SU-DHL-6 (cell line): Measurements from ENCODE around the gene RIBC1.

Experiments
- H2AFZ ChIP-seq: fragments of 200-600 bp; sonication (generic); 2 replicates; pipeline ENCODE4 v1.6.1; 2014; ENCODE audit warnings: low read depth, mild to moderate bottlenecking, moderate library complexity, mixed read lengths, antibody characterized with exemption, low read length; ENCODE audit not compliant: severe bottlenecking
- H3F3A ChIP-seq: fragments of 200-600 bp; shearing (Covaris generic); 2 replicates; pipeline ENCODE4 v1.6.0; 2016; ENCODE audit warnings: antibody characterized with exemption, mild to moderate bottlenecking; ENCODE audit not compliant: insufficient read depth
- H3K27ac ChIP-seq: fragments of 200-600 bp; sonication (generic); 2 replicates; pipeline ENCODE4 v1.5.1; 2016; ENCODE audit warnings: low read depth, mild to moderate bottlenecking, low read length, moderate library complexity, mixed read lengths
- H3K27me3 ChIP-seq: fragments of 200-600 bp; sonication (generic), shearing (Covaris generic); 2 replicates; pipeline ENCODE4 v1.6.0; 2014; ENCODE audit warnings: mild to moderate bottlenecking, low read length
- H3K36me3 ChIP-seq: fragments of 200-600 bp; sonication (generic); 2 replicates; pipeline ENCODE4 v1.6.1; 2014; ENCODE audit warnings: mild to moderate bottlenecking, low read length, mixed read lengths
- H3K4me2 ChIP-seq: fragments of 300-600, 200-600 bp; shearing (Covaris generic), sonication (generic); 2 replicates; pipeline ENCODE4 v1.6.0; 2014; ENCODE audit warnings: low read length, low read depth, mild to moderate bottlenecking; ENCODE audit not compliant: poor library complexity, severe bottlenecking
- H3K4me3 ChIP-seq: fragments of 200-600 bp; sonication (generic); 2 replicates; pipeline ENCODE4 v1.5.1; 2014; ENCODE audit warnings: antibody characterized with exemption, low read length, mild to moderate bottlenecking, mixed read lengths; ENCODE audit not compliant: insufficient read depth, poor library complexity, severe bottlenecking
- H3K79me2 ChIP-seq: fragments of 200-600 bp; sonication (generic); 2 replicates; pipeline ENCODE4 v1.6.1; 2014; ENCODE audit warnings: mild to moderate bottlenecking, low read length, moderate library complexity; ENCODE audit not compliant: insufficient read depth
- H3K9ac ChIP-seq: fragments of 200-600 bp; sonication (generic); 2 replicates; pipeline ENCODE4 v1.7.0; 2014; ENCODE audit warnings: mild to moderate bottlenecking, low read length
- H3K9me2 ChIP-seq: fragments of 200-600 bp; sonication (generic); replicated peaks from 2 replicates; pipeline ENCODE4 v1.6.1; 2014; ENCODE audit warnings: low read length; ENCODE audit not compliant: insufficient read depth
- H3K9me3 ChIP-seq: fragments of 200-600 bp; sonication (generic); 2 replicates; pipeline ENCODE4 v1.6.1; 2014; ENCODE audit warnings: low read length, mixed read lengths; ENCODE audit not compliant: insufficient read depth
- H4K20me1 ChIP-seq: fragments of 200-600 bp; sonication (generic); 2 replicates; pipeline ENCODE4 v1.6.1; 2014; ENCODE audit warnings: low read depth, mild to moderate bottlenecking, antibody characterized with exemption, low read length, moderate library complexity, mixed read lengths
- EZH2phosphoT487 ChIP-seq: fragments of 200-600 bp; sonication (generic), shearing (Covaris generic); conservative IDR thresholded peaks from 2 replicates; pipeline ENCODE4 v1.6.1; 2018; ENCODE audit warnings: mild to moderate bottlenecking, antibody characterized with exemption, low read length, moderate library complexity, mixed read lengths
- TF ChIP-seq, protein P1 (sequence below): fragments of 200-600 bp; sonication (generic); IDR thresholded peaks from one replicate; pipeline ENCODE4 v1.5.1; 2017; ENCODE audit warnings: antibody characterized with exemption, mild to moderate bottlenecking, low read length, moderate library complexity; ENCODE audit not compliant: insufficient read depth, poor library complexity, severe bottlenecking

Gene RIBC1

DNA sequence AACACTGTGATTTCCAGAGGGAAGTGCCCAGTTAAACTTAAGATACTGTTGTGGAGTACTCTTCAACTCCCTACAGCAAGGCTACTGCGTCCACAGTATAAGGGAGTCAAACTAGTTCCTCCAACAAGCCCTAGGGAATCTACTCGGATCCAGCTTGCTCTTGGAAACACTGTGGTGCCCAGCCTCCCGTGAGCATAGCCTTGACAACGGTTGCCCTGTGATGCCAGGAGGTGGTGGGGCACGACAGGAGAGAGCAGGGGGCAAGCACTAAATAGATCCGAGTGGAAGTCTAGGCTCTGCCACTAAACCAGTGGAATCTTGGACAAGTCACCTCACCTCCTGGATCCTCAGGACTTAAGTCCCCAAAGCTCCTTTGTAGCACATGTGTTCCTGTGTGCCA lies 45.8 kb upstream of the RIBC1 start:
- no peak overlapping the region for H3K27ac ChIP-seq
- no peaks in the 10 kb centered on the region for H3K36me3 ChIP-seq
- no peaks in the 10 kb centered on the region for H3K79me2 ChIP-seq
- H3K4me3 ChIP-seq, result no peak overlapping the region
- no peaks in the 10 kb centered on the region for H3F3A ChIP-seq
- H3K9ac ChIP-seq, result no peak overlapping the region
- H2AFZ ChIP-seq, result no peak overlapping the region
- no peaks in the 10 kb centered on the region for H3K9me3 ChIP-seq
- no peaks in the 10 kb centered on the region for H4K20me1 ChIP-seq
- no peak for TF ChIP-seq EZH2phosphoT487
- TF ChIP-seq, protein P1, sequence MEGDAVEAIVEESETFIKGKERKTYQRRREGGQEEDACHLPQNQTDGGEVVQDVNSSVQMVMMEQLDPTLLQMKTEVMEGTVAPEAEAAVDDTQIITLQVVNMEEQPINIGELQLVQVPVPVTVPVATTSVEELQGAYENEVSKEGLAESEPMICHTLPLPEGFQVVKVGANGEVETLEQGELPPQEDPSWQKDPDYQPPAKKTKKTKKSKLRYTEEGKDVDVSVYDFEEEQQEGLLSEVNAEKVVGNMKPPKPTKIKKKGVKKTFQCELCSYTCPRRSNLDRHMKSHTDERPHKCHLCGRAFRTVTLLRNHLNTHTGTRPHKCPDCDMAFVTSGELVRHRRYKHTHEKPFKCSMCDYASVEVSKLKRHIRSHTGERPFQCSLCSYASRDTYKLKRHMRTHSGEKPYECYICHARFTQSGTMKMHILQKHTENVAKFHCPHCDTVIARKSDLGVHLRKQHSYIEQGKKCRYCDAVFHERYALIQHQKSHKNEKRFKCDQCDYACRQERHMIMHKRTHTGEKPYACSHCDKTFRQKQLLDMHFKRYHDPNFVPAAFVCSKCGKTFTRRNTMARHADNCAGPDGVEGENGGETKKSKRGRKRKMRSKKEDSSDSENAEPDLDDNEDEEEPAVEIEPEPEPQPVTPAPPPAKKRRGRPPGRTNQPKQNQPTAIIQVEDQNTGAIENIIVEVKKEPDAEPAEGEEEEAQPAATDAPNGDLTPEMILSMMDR, result no peak
- no peaks in the 10 kb centered on the region for H3K9me2 ChIP-seq
- no peak overlapping the region for H3K4me2 ChIP-seq
- no peaks in the 10 kb centered on the region for H3K27me3 ChIP-seq

DNA sequence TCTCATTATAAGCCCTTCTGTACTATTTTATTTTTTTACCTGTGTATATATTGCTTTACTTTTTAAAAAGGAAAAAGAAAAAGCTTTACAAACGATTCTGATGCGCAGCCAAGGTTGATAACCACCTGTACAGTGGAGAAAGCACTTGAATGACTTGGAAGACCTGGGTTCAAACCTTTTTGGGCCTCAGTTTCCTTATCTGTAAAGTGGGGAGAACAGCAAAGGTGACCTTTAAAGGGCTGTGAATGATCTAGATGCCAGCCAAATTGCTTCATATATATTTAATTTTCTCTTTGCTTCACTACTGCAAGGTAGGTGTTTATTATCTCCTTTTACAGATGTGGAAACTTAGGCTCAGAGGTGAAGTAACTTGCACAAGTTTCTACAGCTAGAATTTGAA lies 45.2 kb upstream of the RIBC1 start:
- TF ChIP-seq, protein P1, result no peak
- TF ChIP-seq EZH2phosphoT487, result no peak
- Histone ChIP-seq H3K4me2 (no peak overlapping the region), H3K27ac (no peak overlapping the region), H3F3A (no peaks in the 10 kb centered on the region), H4K20me1 (no peaks in the 10 kb centered on the region), H2AFZ (no peak overlapping the region), H3K9ac (no peak overlapping the region), H3K27me3 (no peaks in the 10 kb centered on the region), H3K9me3 (no peaks in the 10 kb centered on the region), H3K79me2 (no peaks in the 10 kb centered on the region), H3K4me3 (no peak overlapping the region), H3K36me3 (no peaks in the 10 kb centered on the region), H3K9me2 (no peaks in the 10 kb centered on the region)

DNA sequence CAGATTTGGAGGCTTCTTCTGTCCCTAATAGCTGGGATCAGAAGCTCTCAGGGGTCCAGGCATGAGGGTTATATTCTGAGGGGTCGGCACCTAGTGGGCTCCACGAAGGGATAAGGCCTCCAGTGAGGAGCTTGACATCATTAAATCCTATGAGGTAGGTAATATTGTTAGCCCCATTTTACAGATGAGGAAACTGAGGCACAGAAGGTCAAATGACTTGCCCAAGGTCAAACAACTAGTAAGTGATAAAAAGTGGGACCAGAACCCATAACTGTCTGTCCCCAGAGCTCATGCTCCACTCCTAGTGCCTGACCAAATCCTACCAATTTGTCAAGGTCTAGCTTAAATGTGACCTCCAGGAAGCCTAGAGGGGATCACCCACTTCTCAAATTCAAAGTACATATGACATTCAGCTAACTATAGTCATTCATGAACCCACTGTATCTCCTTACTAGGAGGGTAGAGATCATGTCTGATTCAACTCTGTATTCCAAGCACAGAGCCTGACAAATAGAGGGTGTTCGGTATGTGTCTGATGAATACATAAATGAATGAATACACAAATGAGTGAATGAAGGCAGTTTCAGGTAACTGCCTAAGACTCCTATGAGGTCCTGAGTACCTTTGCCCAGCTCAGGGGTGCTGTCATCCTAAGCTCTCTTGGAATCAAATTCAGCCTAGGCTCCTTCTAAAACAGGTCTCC lies 43.5 kb upstream of the RIBC1 start:
- Histone ChIP-seq H3K9me3 (no peaks in the 10 kb centered on the region), H3K9ac (no peak overlapping the region), H3F3A (no peaks in the 10 kb centered on the region), H2AFZ (no peak overlapping the region), H3K36me3 (no peaks in the 10 kb centered on the region), H3K27ac (no peak overlapping the region), H3K4me3 (no peak overlapping the region), H3K4me2 (no peak overlapping the region), H3K9me2 (no peaks in the 10 kb centered on the region), H3K79me2 (no peaks in the 10 kb centered on the region), H3K27me3 (no peaks in the 10 kb centered on the region), H4K20me1 (no peaks in the 10 kb centered on the region)
- no peak for TF ChIP-seq EZH2phosphoT487
- TF ChIP-seq, protein P1, result no peak
